ENCODE measurements around the gene APC2.

DNA sequence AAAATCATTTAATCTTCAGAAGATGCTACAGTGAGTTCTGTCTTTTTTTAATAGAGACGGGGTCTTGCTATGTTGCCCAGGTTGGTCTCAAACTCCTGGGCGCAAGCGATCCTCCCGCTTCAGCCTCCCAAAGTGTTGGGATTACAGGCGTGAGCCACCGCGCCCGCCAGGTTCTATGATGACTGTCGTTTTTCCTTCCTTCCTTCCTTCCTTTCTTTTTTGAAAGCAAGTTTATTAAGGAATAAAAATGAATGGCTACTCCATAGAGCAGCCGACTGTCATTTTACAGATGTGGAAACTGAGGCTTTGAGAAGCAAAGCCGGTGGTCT is 48.1 kb upstream of the APC2 start:
- TF ChIP-seq, protein P1, sequence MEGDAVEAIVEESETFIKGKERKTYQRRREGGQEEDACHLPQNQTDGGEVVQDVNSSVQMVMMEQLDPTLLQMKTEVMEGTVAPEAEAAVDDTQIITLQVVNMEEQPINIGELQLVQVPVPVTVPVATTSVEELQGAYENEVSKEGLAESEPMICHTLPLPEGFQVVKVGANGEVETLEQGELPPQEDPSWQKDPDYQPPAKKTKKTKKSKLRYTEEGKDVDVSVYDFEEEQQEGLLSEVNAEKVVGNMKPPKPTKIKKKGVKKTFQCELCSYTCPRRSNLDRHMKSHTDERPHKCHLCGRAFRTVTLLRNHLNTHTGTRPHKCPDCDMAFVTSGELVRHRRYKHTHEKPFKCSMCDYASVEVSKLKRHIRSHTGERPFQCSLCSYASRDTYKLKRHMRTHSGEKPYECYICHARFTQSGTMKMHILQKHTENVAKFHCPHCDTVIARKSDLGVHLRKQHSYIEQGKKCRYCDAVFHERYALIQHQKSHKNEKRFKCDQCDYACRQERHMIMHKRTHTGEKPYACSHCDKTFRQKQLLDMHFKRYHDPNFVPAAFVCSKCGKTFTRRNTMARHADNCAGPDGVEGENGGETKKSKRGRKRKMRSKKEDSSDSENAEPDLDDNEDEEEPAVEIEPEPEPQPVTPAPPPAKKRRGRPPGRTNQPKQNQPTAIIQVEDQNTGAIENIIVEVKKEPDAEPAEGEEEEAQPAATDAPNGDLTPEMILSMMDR (IDR thresholded peaks at IDR 0.05): no peak
- TF ChIP-seq, protein P2, sequence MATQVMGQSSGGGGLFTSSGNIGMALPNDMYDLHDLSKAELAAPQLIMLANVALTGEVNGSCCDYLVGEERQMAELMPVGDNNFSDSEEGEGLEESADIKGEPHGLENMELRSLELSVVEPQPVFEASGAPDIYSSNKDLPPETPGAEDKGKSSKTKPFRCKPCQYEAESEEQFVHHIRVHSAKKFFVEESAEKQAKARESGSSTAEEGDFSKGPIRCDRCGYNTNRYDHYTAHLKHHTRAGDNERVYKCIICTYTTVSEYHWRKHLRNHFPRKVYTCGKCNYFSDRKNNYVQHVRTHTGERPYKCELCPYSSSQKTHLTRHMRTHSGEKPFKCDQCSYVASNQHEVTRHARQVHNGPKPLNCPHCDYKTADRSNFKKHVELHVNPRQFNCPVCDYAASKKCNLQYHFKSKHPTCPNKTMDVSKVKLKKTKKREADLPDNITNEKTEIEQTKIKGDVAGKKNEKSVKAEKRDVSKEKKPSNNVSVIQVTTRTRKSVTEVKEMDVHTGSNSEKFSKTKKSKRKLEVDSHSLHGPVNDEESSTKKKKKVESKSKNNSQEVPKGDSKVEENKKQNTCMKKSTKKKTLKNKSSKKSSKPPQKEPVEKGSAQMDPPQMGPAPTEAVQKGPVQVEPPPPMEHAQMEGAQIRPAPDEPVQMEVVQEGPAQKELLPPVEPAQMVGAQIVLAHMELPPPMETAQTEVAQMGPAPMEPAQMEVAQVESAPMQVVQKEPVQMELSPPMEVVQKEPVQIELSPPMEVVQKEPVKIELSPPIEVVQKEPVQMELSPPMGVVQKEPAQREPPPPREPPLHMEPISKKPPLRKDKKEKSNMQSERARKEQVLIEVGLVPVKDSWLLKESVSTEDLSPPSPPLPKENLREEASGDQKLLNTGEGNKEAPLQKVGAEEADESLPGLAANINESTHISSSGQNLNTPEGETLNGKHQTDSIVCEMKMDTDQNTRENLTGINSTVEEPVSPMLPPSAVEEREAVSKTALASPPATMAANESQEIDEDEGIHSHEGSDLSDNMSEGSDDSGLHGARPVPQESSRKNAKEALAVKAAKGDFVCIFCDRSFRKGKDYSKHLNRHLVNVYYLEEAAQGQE (IDR thresholded peaks at IDR 0.05; ENCODE audit: insufficient read depth in 1 of 2, low read depth in 2 of 2, low read length in 1 of 2): no peak

Measured in Panc1 (cell line).